ENCODE results near the gene TGFB1I1. TPM values are rescaled to one million over a fixed set of nuclear protein-coding genes. Genes with fewer than 3 reads are reported as not detected.

TGFB1I1 gene
- total and polyA plus RNA-seq, 2 donors (not counting 3 experiments of a cell fraction or from before 2014, with no cell fraction given): 73.7 to 115 TPM

- no peaks in the 10 kb centered on the region for H3K9me1 ChIP-seq (replicated peaks; ENCODE audit: control insufficient read depth, extremely low read depth, insufficient read depth, low read length)
- FAIRE-seq (no peak), DNase-seq (ENCODE audit: low read depth, low spot score) (no peak)
- peaks cover 2 to 3% of the 10 kb centered on the region in 2 experiments for H3K36me3 ChIP-seq (ENCODE audit: control insufficient read depth in 2 of 2, extremely low read depth in 1 of 2, insufficient read depth in 2 of 2, low read length in 2 of 2)
- no peak overlapping the region for H3K9ac ChIP-seq (replicated peaks; ENCODE audit: extremely low read depth, insufficient read depth, low read length)
- CTCF ChIA-PET: no interaction called here
- H2AFZ ChIP-seq (ENCODE audit: low read depth, low read length): no peak overlapping the region
- H3K4me2 ChIP-seq (ENCODE audit: insufficient read depth, low read length): no peak overlapping the region
- peaks cover 12% of the 10 kb centered on the region for H3K4me1 ChIP-seq (ENCODE audit: control insufficient read depth, extremely low read depth, insufficient read depth, low read length)
- H4K20me1 ChIP-seq (replicated peaks; ENCODE audit: control insufficient read depth, extremely low read depth, insufficient read depth, low read length): no peaks in the 10 kb centered on the region
- no TSS peak for BruUV-seq (replicated peaks)
- POLR2A ChIA-PET: no interaction called here
- H3K27ac ChIP-seq (ENCODE audit: insufficient read depth, low read depth, low read length): no peak overlapping the region
- H3K4me3 ChIP-seq (replicated peaks in 1 of 3; ENCODE audit: insufficient read depth in 1 of 3, low read depth in 1 of 3, low read length in 3 of 3): no peak overlapping the region
- peaks cover 2% of the 10 kb centered on the region for H3K79me2 ChIP-seq (ENCODE audit: control insufficient read depth, insufficient read depth, low read length)
- H3K9me3 ChIP-seq (replicated peaks; ENCODE audit: control insufficient read depth, insufficient read depth, low read length): no peaks in the 10 kb centered on the region
- dilution Hi-C loops (cut with MboI; ENCODE audit: extremely low pct_ligation_motif_present, low sequenced_read_pairs) (no loop called here), intact Hi-C loops (cut with micrococcal nuclease) (loop anchor here (10.0 kb wide), 1 partner anchor 363 kb away; no protein-coding TSS in a partner anchor)
- no peaks in the 10 kb centered on the region for H3K27me3 ChIP-seq (ENCODE audit: control insufficient read depth in 2 of 2, insufficient read depth in 2 of 2, low read length in 2 of 2)
- TF ChIP-seq FOS (IDR thresholded peaks at IDR 0.05; ENCODE audit: borderline replicate concordance, insufficient read depth, low read length): no peak
- no peak for TF ChIP-seq GATA2 (IDR thresholded peaks at IDR 0.05; ENCODE audit: insufficient read depth, insufficient read length, low read depth, low read length)
- no peak for TF ChIP-seq MYC (IDR thresholded peaks at IDR 0.05; ENCODE audit: low read depth, low read length)
- no peak for TF ChIP-seq CTCF (IDR thresholded peaks at IDR 0.05; ENCODE audit: extremely low read depth in 1 of 2, insufficient read depth in 1 of 2, low read depth in 1 of 2, low read length in 2 of 2)
- no peak for TF ChIP-seq POLR2AphosphoS5 (IDR thresholded peaks at IDR 0.05; ENCODE audit: insufficient read depth, low read depth, low read length)
- no peak for TF ChIP-seq MAX (IDR thresholded peaks at IDR 0.05; ENCODE audit: insufficient read depth, insufficient read length)
- no peak for TF ChIP-seq EZH2 (IDR thresholded peaks at IDR 0.05; ENCODE audit: borderline replicate concordance, low read depth, low read length, severe bottlenecking)
- TF ChIP-seq POLR2A (IDR thresholded peaks at IDR 0.05; ENCODE audit: low read depth, low read length): no peak
Measured at GRCh38 chr16:31501966-31502348, 30.0 kb downstream of the TGFB1I1 start.
